Immature natural killer cell (primary cell): Measurements from ENCODE around the gene ZNF831. TPM values are rescaled to one million over a fixed set of nuclear protein-coding genes. Genes with fewer than 3 reads are reported as not detected.

Source experiments
- DNase-seq, 3 donors: peaks; one replicate each; pipeline ENCODE4 v3.0.0; 2022; ENCODE audit warnings: mixed read lengths in 1 of 3
- H3K27ac Mint-ChIP-seq, 6 donors: one replicate each; pipeline ENCODE4 v1.8.0; 2020; ENCODE audit warnings: mixed read lengths in 6 of 6, mild to moderate bottlenecking in 5 of 6, inconsistent platforms in 4 of 6, moderate library complexity in 3 of 6
- H3K27me3 Mint-ChIP-seq, 3 donors: one replicate each; pipeline ENCODE4 v1.8.0; 2020 to 2021; ENCODE audit warnings: low read depth in 3 of 3, mild to moderate bottlenecking in 3 of 3, mixed read lengths in 3 of 3, moderate library complexity in 3 of 3, inconsistent platforms in 1 of 3
- H3K36me3 Mint-ChIP-seq, 3 donors: one replicate each; pipeline ENCODE4 v1.8.0; 2020; ENCODE audit warnings: mixed read lengths in 3 of 3, inconsistent platforms in 2 of 3, mild to moderate bottlenecking in 2 of 3
- H3K4me1 Mint-ChIP-seq, 2 donors: one replicate each; pipeline ENCODE4 v1.8.0; 2020; ENCODE audit warnings: inconsistent platforms in 2 of 2, mild to moderate bottlenecking in 2 of 2, mixed read lengths in 2 of 2, moderate library complexity in 1 of 2
- H3K4me3 Mint-ChIP-seq, 5 donors: one replicate each; pipeline ENCODE4 v1.8.0; 2020; ENCODE audit warnings: mild to moderate bottlenecking in 5 of 5, mixed read lengths in 5 of 5, inconsistent platforms in 3 of 5, moderate library complexity in 3 of 5
- H3K9me3 Mint-ChIP-seq, 6 donors: one replicate each; pipeline ENCODE4 v1.8.0; 2020; ENCODE audit warnings: mild to moderate bottlenecking in 6 of 6, mixed read lengths in 6 of 6, inconsistent platforms in 4 of 6, moderate library complexity in 3 of 6
- polyA plus RNA-seq, 3 donors: library from polyadenylated mRNA; unstranded; fragments of 300-500 nt; fragmentation: Illumina TruSeq; gene quantifications; one replicate each; pipeline ENCODE4 v1.2.3, GENCODE V29; 2021

ZNF831 gene
- polyA plus RNA-seq, 3 donors from 2014 or later: 0.59 to 8.4 (median 2.0) TPM

DNA sequence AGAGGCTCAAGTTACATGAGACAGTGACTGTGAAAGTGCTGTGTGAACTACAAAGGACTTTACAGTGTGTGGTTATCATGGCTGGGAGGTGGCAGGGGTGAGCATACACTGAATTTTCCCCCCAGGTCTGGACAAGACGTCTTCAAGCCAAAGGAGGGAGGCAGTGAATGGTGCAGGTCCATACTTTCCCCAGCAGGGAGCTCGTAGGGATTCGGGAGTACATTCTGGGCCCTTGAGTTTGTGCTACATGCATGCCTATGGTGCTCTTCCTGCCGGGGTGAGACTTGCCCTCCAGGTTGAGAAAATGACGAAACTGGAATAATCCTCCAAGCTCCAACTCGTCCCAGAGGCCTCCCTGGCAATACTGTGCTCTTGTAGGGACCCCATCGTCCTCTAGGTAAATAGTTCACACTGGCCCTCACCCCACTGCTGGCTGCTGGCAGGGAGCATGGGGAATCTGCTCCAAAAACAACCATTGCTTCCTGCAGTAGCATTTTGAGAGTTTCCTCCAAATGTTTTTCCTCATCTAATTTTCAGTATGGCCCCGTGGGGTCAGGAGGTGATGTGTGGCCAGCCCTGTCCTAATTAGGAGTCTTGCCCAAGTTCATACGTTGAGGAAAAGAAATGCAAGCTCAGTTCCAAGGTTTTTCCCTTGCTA lies 57.6 kb downstream of the ZNF831 start:
- peaks cover 15 to 51% (median 16%) of the 10 kb centered on the region in 3 donors for H3K36me3 Mint-ChIP-seq
- peak overlapping the region; percentile 8 to 79 (median 66) for H3K27ac Mint-ChIP-seq
- DNase-seq: no peak
- peaks cover 4 to 6% (median 4%) of the 10 kb centered on the region in 3 donors for H3K27me3 Mint-ChIP-seq
- peaks cover 23 to 47% of the 10 kb centered on the region in 2 donors for H3K4me1 Mint-ChIP-seq
- peak overlapping the region; percentile 27 to 68 (median 44) for H3K4me3 Mint-ChIP-seq
- peaks cover 0 to 2% (median 0%) of the 10 kb centered on the region in 6 donors for H3K9me3 Mint-ChIP-seq

DNA sequence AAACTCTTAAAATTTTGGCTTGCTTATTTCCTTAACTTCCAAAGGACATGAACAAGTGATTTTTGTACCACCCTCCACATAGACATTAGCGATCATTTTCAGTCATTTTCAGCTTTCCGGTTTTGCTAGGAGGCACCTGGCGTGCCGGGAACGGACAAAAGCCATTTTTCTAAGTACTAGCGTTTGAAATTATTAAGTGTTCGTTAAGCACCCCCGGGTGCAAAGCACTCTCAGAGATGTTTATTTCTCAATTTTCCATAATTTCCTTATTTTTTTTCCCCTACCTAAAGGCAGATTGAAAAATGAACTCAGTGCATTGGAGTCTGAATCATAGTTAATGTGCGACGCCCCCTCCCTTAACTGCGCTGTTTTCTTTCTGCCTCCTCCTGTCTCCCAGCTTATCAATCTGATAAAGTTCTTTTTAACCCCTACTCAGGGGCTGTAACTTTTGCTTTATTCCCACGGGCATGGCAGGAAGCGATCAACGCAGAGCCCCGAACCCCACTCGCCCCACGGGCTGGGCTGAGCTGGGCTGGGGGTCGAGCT lies 58.2 kb downstream of the ZNF831 start:
- Mint-ChIP-seq H3K4me1 (peaks cover 23 to 47% of the 10 kb centered on the region in 2 donors), H3K4me3 (peak overlapping the region; percentile 27 to 68 (median 44)), H3K36me3 (peaks cover 10 to 51% (median 11%) of the 10 kb centered on the region in 3 donors), H3K27ac (peak overlapping the region; percentile 40 to 77 (median 66)), H3K27me3 (peaks cover 2 to 5% (median 4%) of the 10 kb centered on the region in 3 donors), H3K9me3 (peaks cover 0 to 2% (median 0%) of the 10 kb centered on the region in 6 donors)
- DNase-seq: no peak

DNA sequence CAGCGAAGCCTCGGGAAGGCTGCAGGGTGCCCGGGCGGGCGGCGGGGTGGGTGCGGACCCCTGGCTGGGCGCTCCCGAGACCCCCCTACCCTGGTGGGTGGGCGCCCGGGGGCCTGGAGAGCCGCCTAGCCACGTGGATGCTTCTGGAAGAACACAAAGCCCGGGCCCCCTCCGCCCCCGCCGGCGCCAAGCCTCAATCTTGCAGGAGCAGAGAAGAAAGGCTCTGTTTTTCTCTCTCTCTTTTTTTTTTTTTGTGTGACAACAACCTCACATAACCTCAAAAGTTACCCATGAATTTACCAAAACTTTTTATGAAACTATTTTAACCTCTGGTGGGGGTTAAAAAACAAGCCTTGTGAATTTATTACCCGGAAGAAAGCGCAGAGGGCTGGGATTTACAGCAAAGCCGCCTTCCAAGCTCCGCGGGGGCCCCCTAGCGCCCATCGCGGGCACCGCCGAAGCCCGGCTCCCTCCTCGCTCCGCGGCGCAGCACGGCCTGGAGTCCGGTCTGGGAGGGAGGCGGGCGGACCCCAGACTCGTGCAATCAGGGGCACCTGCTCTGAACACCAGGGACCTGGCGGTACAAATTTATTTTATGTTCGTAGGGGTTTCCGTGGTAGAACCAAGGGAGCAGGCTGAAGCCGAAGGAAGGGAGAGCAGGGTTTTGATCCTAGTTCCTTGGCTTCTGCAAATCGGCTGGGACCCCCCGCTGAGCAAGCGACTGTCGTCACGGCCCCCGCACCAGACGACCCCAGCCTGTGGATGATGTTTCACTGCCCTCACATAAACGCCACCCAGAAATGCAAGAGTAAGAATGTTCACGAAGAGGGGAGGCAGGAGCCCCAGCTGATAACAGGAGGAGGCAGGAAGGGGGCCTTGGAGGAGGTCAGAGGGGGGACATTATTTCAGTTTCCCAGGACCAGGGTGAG lies 58.9 kb downstream of the ZNF831 start:
- H3K27ac Mint-ChIP-seq: peak overlapping the region; percentile 57 to 93 (median 76)
- peaks cover 23 to 54% of the 10 kb centered on the region in 2 donors for H3K4me1 Mint-ChIP-seq
- H3K36me3 Mint-ChIP-seq: peaks cover 5 to 48% (median 10%) of the 10 kb centered on the region in 3 donors
- peaks cover 0 to 2% (median 0%) of the 10 kb centered on the region in 6 donors for H3K9me3 Mint-ChIP-seq
- DNase-seq: peak; percentile 75 to 77 (median 75)
- H3K4me3 Mint-ChIP-seq: peak overlapping the region; percentile 76 to 90 (median 81)
- peaks cover 2 to 5% (median 4%) of the 10 kb centered on the region in 3 donors for H3K27me3 Mint-ChIP-seq

DNA sequence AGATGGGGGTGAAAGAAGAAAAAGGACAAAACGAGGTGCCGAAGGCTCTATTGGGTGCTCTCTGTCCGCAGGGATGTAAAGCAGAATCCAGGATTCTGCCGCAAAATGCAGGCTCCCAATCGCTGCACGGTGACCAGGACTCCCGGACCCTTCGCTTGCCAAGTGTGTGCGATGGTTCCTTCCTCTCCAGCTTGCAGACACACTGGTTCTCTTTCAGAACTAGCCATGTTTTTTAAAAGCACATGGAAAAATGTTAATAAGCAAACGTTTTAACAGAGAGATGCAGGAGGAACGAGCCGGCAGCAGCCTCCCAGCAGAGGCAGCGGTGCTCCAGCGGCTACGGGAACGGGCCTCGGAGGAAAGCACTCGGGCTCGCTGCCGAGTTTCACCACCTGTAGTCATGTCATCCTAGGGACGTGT lies 59.6 kb downstream of the ZNF831 start:
- H3K36me3 Mint-ChIP-seq: peaks cover 6 to 43% (median 10%) of the 10 kb centered on the region in 3 donors
- DNase-seq: no peak
- H3K4me1 Mint-ChIP-seq: peaks cover 23 to 54% of the 10 kb centered on the region in 2 donors
- peaks cover 0 to 2% (median 0%) of the 10 kb centered on the region in 6 donors for H3K9me3 Mint-ChIP-seq
- peak overlapping the region in 3 of 5 donors; percentile 10 to 76 (median 21) for H3K4me3 Mint-ChIP-seq
- peak overlapping the region in 1 of 6 donors; percentile 60 for H3K27ac Mint-ChIP-seq
- peaks cover 2 to 5% (median 4%) of the 10 kb centered on the region in 3 donors for H3K27me3 Mint-ChIP-seq

DNA sequence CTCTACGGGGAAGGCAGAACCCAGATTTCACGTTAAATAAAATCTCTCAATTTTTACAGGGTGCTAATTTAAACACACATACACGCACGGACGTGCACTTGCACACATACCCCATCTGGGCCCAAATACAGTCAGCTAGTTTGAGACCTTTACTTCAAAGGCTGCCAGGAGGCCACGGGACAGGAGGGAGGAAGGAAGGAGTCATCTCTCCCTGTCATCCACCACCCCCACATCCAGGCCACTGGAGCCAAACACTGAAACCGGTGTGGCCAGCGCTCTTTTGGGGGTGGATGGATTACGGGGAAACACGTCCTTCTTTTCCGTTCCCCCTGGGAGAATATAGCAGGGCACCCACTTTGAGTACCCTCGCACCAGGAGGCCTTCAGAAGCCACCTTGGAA lies 60.1 kb downstream of the ZNF831 start:
- no peak for DNase-seq
- peaks cover 23 to 54% of the 10 kb centered on the region in 2 donors for H3K4me1 Mint-ChIP-seq
- H3K27me3 Mint-ChIP-seq: peaks cover 2 to 5% (median 4%) of the 10 kb centered on the region in 3 donors
- H3K9me3 Mint-ChIP-seq: peaks cover 0 to 2% (median 0%) of the 10 kb centered on the region in 6 donors
- H3K4me3 Mint-ChIP-seq: no peak overlapping the region
- peaks cover 11 to 47% (median 11%) of the 10 kb centered on the region in 3 donors for H3K36me3 Mint-ChIP-seq
- H3K27ac Mint-ChIP-seq: peak overlapping the region in 1 of 6 donors; percentile 22

DNA sequence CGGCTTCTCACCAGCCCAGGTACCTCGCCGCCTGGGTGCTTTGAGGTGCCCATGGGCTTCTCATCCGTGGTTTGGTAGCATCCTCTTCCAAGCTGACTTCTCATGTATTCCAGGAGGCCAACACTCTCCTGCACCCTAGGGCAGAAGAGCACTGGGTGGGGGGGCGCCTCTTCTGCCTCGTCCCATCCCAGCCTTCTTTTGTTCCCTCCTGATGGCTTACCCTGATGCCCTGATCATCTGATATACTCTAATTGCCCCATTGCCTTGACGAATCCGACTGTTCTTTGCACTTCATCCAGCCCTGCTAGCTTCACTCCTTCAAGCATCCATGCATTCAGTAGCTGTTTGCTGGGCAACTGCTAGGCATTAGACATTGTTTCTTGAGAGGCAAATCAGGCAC lies 60.6 kb downstream of the ZNF831 start:
- Mint-ChIP-seq H3K27me3 (peaks cover 2 to 5% (median 4%) of the 10 kb centered on the region in 3 donors), H3K4me3 (peak overlapping the region in 1 of 5 donors; percentile 63), H3K36me3 (peaks cover 16 to 48% (median 16%) of the 10 kb centered on the region in 3 donors), H3K9me3 (peaks cover 0 to 3% (median 0%) of the 10 kb centered on the region in 6 donors), H3K27ac (peak overlapping the region in 2 of 6 donors; percentile 12 to 58), H3K4me1 (peaks cover 23 to 54% of the 10 kb centered on the region in 2 donors)
- no peak for DNase-seq

DNA sequence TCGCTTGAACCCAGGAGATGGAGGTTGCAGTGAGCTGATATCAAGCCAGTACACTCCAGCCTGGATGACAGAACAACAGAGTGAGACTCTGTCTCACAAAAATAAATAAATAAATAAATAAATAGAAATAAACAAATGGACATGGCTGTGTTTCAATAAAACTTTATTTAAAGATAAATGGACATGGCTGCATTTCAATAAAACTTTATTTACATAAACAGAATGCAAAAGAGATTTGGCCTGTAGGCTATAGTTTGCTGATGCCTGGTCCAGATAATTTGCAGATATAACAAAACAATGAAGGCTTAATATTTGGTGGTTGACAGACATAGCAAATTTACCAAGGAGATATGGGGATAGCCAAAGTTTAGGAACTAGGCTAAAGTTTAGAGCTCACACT lies 66.8 kb downstream of the ZNF831 start:
- H3K4me1 Mint-ChIP-seq: peaks cover 0 to 34% of the 10 kb centered on the region in 2 donors
- no peak overlapping the region for H3K4me3 Mint-ChIP-seq
- no peak for DNase-seq
- H3K27me3 Mint-ChIP-seq: peaks cover 0 to 2% (median 0%) of the 10 kb centered on the region in 3 donors
- peaks cover 0 to 2% (median 0%) of the 10 kb centered on the region in 6 donors for H3K9me3 Mint-ChIP-seq
- H3K27ac Mint-ChIP-seq: no peak overlapping the region
- H3K36me3 Mint-ChIP-seq: peaks cover 26 to 66% (median 33%) of the 10 kb centered on the region in 3 donors

DNA sequence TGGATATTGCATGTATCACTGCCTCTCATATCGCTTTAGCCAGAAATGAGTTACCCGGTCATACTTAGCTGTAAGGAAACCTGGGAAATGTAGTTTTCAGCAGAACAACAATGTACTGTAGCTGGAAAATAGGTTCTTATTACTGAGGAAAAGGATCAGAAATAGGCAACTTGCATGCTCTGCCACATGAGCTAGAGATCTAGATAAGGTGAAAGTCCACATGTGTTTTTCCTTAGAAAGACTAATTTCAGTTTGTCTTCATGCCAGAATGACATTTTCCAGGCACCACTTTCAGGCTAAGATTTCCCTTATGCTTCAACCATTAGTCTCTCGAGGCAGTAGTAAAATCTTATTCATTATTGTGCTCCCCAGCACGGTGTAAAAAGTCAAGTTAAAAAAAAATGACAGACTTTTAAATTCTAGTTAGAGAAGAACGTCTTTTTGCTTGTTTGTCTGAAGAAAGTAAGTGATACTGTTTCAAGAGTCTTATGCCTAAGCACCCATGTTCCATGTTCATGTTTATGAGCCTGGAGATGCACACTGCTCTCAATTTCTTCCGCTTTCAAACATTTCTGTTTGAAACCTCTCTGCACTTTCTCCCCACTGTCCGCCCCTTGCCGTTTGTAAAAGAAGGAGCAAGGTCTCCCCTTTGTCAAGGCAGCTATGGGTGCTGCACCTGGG lies 67.6 kb downstream of the ZNF831 start:
- H3K27me3 Mint-ChIP-seq: peaks cover 0 to 2% (median 0%) of the 10 kb centered on the region in 3 donors
- H3K4me3 Mint-ChIP-seq: no peak overlapping the region
- H3K9me3 Mint-ChIP-seq: peaks cover 0 to 2% (median 0%) of the 10 kb centered on the region in 6 donors
- no peak for DNase-seq
- H3K36me3 Mint-ChIP-seq: peaks cover 26 to 58% (median 36%) of the 10 kb centered on the region in 3 donors
- peaks cover 0 to 30% of the 10 kb centered on the region in 2 donors for H3K4me1 Mint-ChIP-seq
- peak overlapping the region in 3 of 6 donors; percentile 7 to 45 (median 15) for H3K27ac Mint-ChIP-seq

DNA sequence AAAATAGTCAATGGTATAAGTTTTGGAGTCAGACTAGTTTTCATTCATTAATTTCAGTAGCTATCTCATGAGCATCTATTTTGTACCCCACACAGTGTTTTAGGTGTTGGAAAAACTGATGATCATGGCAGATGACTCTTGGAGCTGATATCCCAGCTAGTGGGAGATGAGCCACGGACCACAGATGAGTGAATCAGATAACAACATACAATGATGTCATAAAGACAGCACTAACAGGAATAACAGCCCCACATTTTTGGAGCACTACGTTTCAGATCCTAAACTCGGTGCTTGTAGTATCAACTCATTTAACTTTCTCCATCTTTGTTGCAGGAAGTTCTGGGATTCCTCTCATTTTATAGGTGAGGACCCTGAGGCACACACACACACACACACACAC lies 69.0 kb downstream of the ZNF831 start:
- peaks cover 0 to 2% (median 0%) of the 10 kb centered on the region in 6 donors for H3K9me3 Mint-ChIP-seq
- H3K4me1 Mint-ChIP-seq: peaks cover 0 to 18% of the 10 kb centered on the region in 2 donors
- no peak overlapping the region for H3K4me3 Mint-ChIP-seq
- H3K27ac Mint-ChIP-seq: peak overlapping the region in 3 of 6 donors; percentile 15 to 34 (median 30)
- peaks cover 0 to 2% (median 0%) of the 10 kb centered on the region in 3 donors for H3K27me3 Mint-ChIP-seq
- no peak for DNase-seq
- H3K36me3 Mint-ChIP-seq: peaks cover 26 to 55% (median 36%) of the 10 kb centered on the region in 3 donors

DNA sequence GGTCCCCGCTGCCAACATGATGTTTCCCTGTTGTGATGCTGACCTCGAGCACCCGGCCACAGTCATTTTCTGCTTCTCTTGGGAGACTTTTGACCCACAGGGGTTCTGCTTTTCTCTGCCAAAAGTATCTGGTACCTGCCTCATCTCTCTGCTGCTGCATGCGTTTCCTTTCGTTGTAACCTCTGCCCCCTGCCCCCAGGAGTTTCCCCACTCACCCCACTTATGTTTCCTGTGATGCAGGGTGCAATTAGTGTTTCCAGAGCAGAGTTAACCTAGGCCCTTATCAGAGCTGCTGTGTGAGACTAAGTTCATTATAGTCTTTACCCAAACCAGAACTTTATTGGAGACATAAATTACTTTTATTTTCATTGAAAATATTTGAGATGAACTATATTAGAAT lies 71.6 kb downstream of the ZNF831 start:
- no peak for DNase-seq
- H3K27me3 Mint-ChIP-seq: peaks cover 0 to 2% (median 0%) of the 10 kb centered on the region in 3 donors
- H3K4me1 Mint-ChIP-seq: peaks cover 0 to 25% of the 10 kb centered on the region in 2 donors
- peaks cover 16 to 61% (median 37%) of the 10 kb centered on the region in 3 donors for H3K36me3 Mint-ChIP-seq
- H3K9me3 Mint-ChIP-seq: no peaks in the 10 kb centered on the region
- H3K4me3 Mint-ChIP-seq: no peak overlapping the region
- peak overlapping the region in 3 of 6 donors; percentile 66 to 84 (median 82) for H3K27ac Mint-ChIP-seq

DNA sequence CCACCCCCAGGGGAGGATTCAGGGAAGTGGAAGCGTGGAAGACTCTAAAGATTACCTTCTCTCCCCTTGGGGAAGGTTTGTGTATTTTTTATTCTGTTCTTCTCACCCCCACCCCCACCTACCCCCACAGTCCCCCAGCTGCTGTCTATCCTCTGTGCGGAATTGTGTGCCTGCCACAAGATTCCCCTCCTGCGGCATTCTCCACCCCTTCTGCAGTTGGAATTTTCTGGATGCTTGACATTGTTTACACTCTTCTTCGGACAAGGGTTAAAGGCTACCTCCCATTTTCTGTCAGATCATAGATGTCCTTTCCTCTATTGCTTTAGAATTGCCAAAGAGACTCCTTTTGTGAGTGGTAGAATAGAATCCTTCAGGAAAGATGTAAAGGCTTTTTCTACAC lies 76.4 kb downstream of the ZNF831 start:
- no peak overlapping the region for H3K27ac Mint-ChIP-seq
- H3K4me3 Mint-ChIP-seq: no peak overlapping the region
- peaks cover 0 to 2% (median 0%) of the 10 kb centered on the region in 3 donors for H3K27me3 Mint-ChIP-seq
- DNase-seq: no peak
- no peaks in the 10 kb centered on the region for H3K9me3 Mint-ChIP-seq
- H3K4me1 Mint-ChIP-seq: peaks cover 14 to 42% of the 10 kb centered on the region in 2 donors
- H3K36me3 Mint-ChIP-seq: peaks cover 31 to 63% (median 32%) of the 10 kb centered on the region in 3 donors

DNA sequence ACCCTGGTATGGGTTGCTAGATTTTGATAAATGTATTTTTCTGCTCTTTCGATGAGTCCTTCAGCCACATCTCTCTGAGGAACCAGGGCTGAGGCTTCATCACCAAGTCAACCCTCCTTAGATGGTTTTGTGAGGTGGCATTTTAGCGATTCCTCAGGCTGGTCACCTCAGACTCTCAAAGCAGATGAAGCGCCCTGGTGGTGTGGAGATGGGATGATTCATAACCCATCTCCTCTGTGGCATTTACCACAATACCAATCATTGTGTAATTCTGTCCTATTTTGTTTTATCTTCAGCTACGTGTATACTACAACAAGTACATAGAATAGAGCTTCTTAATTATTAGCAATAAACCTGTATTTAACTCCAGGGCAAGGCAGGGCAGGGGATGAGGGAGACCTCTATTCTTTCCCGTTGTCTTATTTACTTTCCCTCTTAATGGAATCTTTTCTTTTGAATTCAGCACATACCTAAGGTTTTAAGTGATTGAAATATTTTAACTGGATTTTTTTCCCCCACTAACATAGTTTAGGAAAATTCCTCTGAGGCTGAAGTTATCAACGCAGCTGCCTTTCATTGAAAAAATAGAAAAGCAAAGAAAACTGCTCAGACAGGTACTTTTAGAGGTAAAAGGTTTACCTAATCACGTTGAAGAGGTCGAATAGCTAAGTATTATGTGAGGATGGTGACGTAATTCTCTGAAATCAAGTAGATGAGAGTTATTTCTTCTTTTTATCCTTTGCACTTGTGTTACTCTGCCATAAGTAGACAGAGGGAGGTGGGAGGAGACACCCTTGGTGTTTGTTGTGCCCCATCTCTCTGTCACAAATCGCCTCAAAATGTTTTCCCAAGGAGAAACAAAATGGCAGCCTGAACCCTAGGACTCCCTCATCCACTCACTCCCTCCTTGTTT lies 79.3 kb downstream of the ZNF831 start:
- Mint-ChIP-seq H3K27me3 (peaks cover 0 to 2% (median 1%) of the 10 kb centered on the region in 3 donors), H3K27ac (peak overlapping the region in 5 of 6 donors; percentile 32 to 79 (median 57)), H3K4me1 (peaks cover 16 to 51% of the 10 kb centered on the region in 2 donors), H3K9me3 (no peaks in the 10 kb centered on the region), H3K36me3 (peaks cover 39 to 74% (median 42%) of the 10 kb centered on the region in 3 donors), H3K4me3 (peak overlapping the region in 3 of 5 donors; percentile 26 to 64 (median 37))
- peak; percentile 29 to 55 (median 39) for DNase-seq
